Large intestine (tissue), 3 donors: Measurements from ENCODE around the gene ERVW-1. TPM values are rescaled to one million over a fixed set of nuclear protein-coding genes. Genes with fewer than 3 reads are reported as not detected.
"Not testable (repeated sequence)": the region's sequence is repeated elsewhere in the genome, so short reads cannot be mapped to it uniquely, and the experiment has no call there.

Experiments used
- DNase-seq, 2 donors: peaks; one replicate each; pipeline versions ENCODE4 v3.0.0 to v3.0.0-alpha.2; 2013
- H3K27ac ChIP-seq: one replicate; pipeline ENCODE4 v1.5.1; 2013; ENCODE audit warnings: low read length
- H3K27me3 ChIP-seq: 2 replicates; pipeline ENCODE4 v1.6.1; 2013; ENCODE audit warnings: low read length; ENCODE audit not compliant: control insufficient read depth, insufficient read depth
- H3K36me3 ChIP-seq: 2 replicates; pipeline ENCODE4 v1.6.1; 2013; ENCODE audit warnings: low read length; ENCODE audit not compliant: control insufficient read depth, insufficient read depth
- H3K4me1 ChIP-seq: one replicate; pipeline ENCODE4 v1.6.1; 2013; ENCODE audit warnings: low read length; ENCODE audit not compliant: control insufficient read depth, insufficient read depth
- H3K4me3 ChIP-seq: one replicate; pipeline ENCODE4 v1.5.1; 2013; ENCODE audit warnings: low read length
- H3K9me3 ChIP-seq: one replicate; pipeline ENCODE4 v1.6.1; 2013; ENCODE audit warnings: mild to moderate bottlenecking, low read depth, low read length, moderate library complexity; ENCODE audit not compliant: control insufficient read depth
- WGBS: methylation state at CpG from one replicate; pipeline ENCODE4 v1.1.5; 2013; ENCODE audit warnings: low lambda C conversion rate; ENCODE audit not compliant: insufficient coverage; 5-methylcytosine and 5-hydroxymethylcytosine counted together
- polyA plus RNA-seq: library from polyadenylated mRNA; unstranded; fragments of 120-200 nt; gene quantifications from one replicate; pipeline ENCODE4 v1.2.1, GENCODE V29; 2013

The ERVW-1 gene
- polyA plus RNA-seq, 1 donor: 0.76 TPM

- no peak overlapping the region for H3K4me3 ChIP-seq
- no peak for DNase-seq
- no peak overlapping the region for H3K27ac ChIP-seq
- H3K36me3 ChIP-seq: peaks cover 51% of the 10 kb centered on the region
- no peaks in the 10 kb centered on the region for H3K9me3 ChIP-seq
- H3K4me1 ChIP-seq: no peaks in the 10 kb centered on the region
- H3K27me3 ChIP-seq: no peaks in the 10 kb centered on the region
- 100% methylated on average over 1 of the region's 2 CpGs for WGBS
Measured at GRCh38 chr7:92496876-92497275, 19.1 kb upstream of the ERVW-1 start.

GRCh38 chr7:92489634-92490033, 11.9 kb upstream of the ERVW-1 start:
- no peaks in the 10 kb centered on the region for H3K4me1 ChIP-seq
- no peaks in the 10 kb centered on the region for H3K27me3 ChIP-seq
- no peak overlapping the region for H3K27ac ChIP-seq
- WGBS: no CpG with 5 or more reads among the region's 1 CpG
- peaks cover 61% of the 10 kb centered on the region for H3K36me3 ChIP-seq
- H3K9me3 ChIP-seq: no peaks in the 10 kb centered on the region
- H3K4me3 ChIP-seq: no peak overlapping the region
- DNase-seq: no peak

- peaks cover 48% of the 10 kb centered on the region for H3K36me3 ChIP-seq
- no peaks in the 10 kb centered on the region for H3K27me3 ChIP-seq
- no peaks in the 10 kb centered on the region for H3K4me1 ChIP-seq
- H3K9me3 ChIP-seq: no peaks in the 10 kb centered on the region
- no peak overlapping the region for H3K27ac ChIP-seq
- no peak for DNase-seq
- no peak overlapping the region for H3K4me3 ChIP-seq
Measured at GRCh38 chr7:92487804-92488203, 10.1 kb upstream of the ERVW-1 start.

DNA sequence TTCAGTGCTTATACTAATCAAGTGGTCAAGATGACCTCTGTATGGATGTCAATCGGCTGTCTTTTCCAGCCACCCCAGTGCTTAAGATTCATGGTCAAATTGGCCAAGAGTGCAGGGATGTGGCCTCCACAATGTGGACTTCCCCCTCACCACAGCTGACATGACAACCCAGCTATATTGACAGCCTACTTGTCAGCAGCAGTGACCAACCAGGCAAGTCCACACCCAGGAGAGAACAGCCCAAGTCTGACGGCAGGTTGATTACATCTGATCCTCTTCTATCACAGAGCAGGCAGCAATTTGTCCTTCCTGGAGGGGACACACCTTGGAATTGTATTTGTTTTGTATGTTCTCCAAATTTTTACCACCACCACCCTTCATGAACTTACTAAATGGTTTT, 8.2 kb upstream of the ERVW-1 start:
- DNase-seq: no peak
- Histone ChIP-seq H3K27ac (no peak overlapping the region), H3K9me3 (no peaks in the 10 kb centered on the region), H3K4me1 (no peaks in the 10 kb centered on the region), H3K36me3 (peaks cover 35% of the 10 kb centered on the region), H3K4me3 (no peak overlapping the region), H3K27me3 (no peaks in the 10 kb centered on the region)
- WGBS: no CpG with 5 or more reads among the region's 2 CpGs

- no peak overlapping the region for H3K4me3 ChIP-seq
- H3K27me3 ChIP-seq: no peaks in the 10 kb centered on the region
- no peak overlapping the region for H3K27ac ChIP-seq
- no peak for DNase-seq
- H3K9me3 ChIP-seq: no peaks in the 10 kb centered on the region
- WGBS: no CpG with 5 or more reads among the region's 2 CpGs
- H3K36me3 ChIP-seq: peaks cover 32% of the 10 kb centered on the region
- no peaks in the 10 kb centered on the region for H3K4me1 ChIP-seq
Measured at GRCh38 chr7:92485267-92485892, 7.6 kb upstream of the ERVW-1 start.

DNA sequence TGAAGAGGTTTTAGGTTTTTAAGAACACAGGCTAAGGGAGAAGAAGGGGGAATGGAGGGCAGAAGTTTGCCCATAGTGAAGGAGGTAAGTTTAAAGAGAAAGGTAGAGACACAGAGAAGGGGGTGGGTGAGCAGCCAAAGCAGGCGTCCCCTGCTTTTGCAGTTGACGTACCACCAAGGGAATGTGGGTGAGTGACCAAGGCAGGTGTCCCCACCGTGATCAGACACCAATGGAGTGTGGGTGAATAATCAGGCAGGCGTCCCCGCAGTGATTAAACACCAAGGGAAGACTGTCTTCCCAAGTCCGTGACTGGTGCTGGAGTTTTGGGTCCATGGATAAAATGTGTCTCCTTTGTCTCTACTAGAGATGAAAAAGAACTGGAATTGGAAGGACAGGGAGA, 6.5 kb upstream of the ERVW-1 start:
- H3K36me3 ChIP-seq: peaks cover 26% of the 10 kb centered on the region
- not testable (repeated sequence) for DNase-seq, H3K9me3 ChIP-seq, H3K27ac ChIP-seq, H3K4me1 ChIP-seq, H3K4me3 ChIP-seq, H3K27me3 ChIP-seq
- WGBS: no CpG with 5 or more reads among the region's 6 CpGs

GRCh38 chr7:92483624-92484023, 5.9 kb upstream of the ERVW-1 start:
- WGBS: no CpG with 5 or more reads among the region's 6 CpGs
- H3K4me3 ChIP-seq, H3K4me1 ChIP-seq, H3K9me3 ChIP-seq, H3K27me3 ChIP-seq, DNase-seq, H3K27ac ChIP-seq: not testable (repeated sequence)
- peaks cover 20% of the 10 kb centered on the region for H3K36me3 ChIP-seq

DNA sequence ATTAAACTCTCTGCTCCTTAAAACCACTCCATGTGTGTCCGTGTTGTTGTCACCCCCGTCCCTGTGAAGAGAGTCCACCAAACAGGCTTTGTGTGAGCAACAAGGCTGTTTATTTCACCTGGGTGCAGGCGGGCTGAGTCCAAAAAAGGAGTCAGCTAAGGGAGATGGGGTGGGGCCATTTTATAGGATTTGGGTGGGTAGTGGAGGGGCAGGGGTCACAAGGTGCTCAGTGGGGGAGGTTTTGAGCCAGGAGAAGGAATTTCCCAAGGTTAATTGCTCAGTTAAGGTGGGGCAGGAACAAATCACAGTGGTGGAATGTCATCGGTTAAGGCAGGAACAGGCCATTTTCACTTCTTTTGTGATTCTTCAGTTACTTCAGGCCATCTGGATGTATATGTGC, 1.4 kb upstream of the ERVW-1 start:
- not testable (repeated sequence) for H3K4me1 ChIP-seq, H3K27ac ChIP-seq, H3K4me3 ChIP-seq, H3K36me3 ChIP-seq, H3K9me3 ChIP-seq, H3K27me3 ChIP-seq, DNase-seq
- no CpG with 5 or more reads among the region's 4 CpGs for WGBS

GRCh38 chr7:92478711-92479110, 965 bp upstream of the ERVW-1 start:
- no peaks in the 10 kb centered on the region for H3K9me3 ChIP-seq
- no CpG with 5 or more reads among the region's 4 CpGs for WGBS
- DNase-seq: no peak

GRCh38 chr7:92478095-92478494, 349 bp upstream of the ERVW-1 start:
- WGBS: 100% methylated on average over 1 of the region's 9 CpGs
- Histone ChIP-seq H3K27ac (no peak overlapping the region), H3K4me3 (no peak overlapping the region), H3K9me3 (no peaks in the 10 kb centered on the region), H3K4me1 (no peaks in the 10 kb centered on the region), H3K36me3 (peaks cover 4% of the 10 kb centered on the region), H3K27me3 (no peaks in the 10 kb centered on the region)
- DNase-seq: no peak

More at GRCh38 chr7:92478711-92479110, 965 bp upstream of the ERVW-1 start:
- Histone ChIP-seq H3K27me3 (no peaks in the 10 kb centered on the region), H3K4me3 (no peak overlapping the region), H3K27ac (no peak overlapping the region), H3K36me3 (peaks cover 4% of the 10 kb centered on the region), H3K4me1 (no peaks in the 10 kb centered on the region)

DNA sequence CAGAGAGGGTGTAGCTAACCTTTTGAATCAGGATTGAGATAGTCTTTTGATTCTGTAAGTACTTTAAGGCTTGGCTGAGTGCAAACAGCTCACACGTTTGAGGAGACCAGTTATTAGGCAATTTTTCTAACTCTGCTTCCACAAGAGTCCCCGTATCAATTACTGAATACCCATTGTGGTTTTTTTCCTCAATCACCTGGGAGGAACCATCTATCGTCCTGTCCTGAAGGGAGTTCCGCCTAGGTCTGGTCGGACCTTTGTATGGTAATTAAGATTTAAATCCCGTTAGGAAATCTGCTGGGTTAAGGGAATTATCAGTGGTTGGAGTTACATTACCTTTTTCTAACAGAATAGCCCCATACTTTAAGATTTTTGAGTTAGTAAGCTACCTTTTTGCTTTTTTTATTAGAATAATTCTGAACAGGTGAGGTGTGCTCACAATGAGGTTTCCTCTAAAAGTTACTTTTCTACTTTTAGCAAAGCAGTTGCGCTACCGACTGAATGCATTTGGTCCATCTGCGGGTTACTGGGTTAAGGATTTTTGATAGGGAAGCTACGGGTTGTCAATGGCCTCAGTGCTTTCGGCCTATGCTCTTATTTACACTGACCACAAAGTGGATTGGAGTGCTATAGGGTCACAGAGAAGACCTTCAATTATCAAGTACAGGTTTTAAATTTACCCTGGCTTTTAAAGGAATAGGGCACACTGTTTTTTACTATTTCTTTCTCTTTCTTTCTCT, 1.7 kb downstream of the ERVW-1 start:
- DNase-seq, H3K9me3 ChIP-seq, H3K4me1 ChIP-seq, H3K27ac ChIP-seq, H3K36me3 ChIP-seq, H3K27me3 ChIP-seq, H3K4me3 ChIP-seq: not testable (repeated sequence)
- WGBS: 100% methylated on average over 2 of the region's 11 CpGs
